ENCODE data around the gene GORASP1. TPM values are rescaled to one million over a fixed set of nuclear protein-coding genes. Genes with fewer than 3 reads are reported as not detected.

Gene GORASP1
- total and polyA plus RNA-seq, 10 donors, result 20.6 to 74.5 (median 62.2) TPM

GRCh38 chr3:39068556-39068955, 38.9 kb downstream of the GORASP1 start:
- Histone ChIP-seq H3K9me3 (no peaks in the 10 kb centered on the region), H3K4me3 (no peak overlapping the region), H3K27ac (no peak overlapping the region), H3K4me1 (peaks cover 0 to 9% (median 0%) of the 10 kb centered on the region in 6 donors), H3K36me3 (peaks cover 2 to 100% (median 70%) of the 10 kb centered on the region in 6 donors), H3K27me3 (replicated peaks in 1 of 7) (no peaks in the 10 kb centered on the region)
- 65 to 97% (median 95%) methylated on average over 3 of the region's 3 CpGs for WGBS, 5 donors
- DNase-seq, result no peak
- intact Hi-C loops (cut with DNase I; ENCODE audit: low total_unique reads), result no loop called here
- TF ChIP-seq, protein P1, sequence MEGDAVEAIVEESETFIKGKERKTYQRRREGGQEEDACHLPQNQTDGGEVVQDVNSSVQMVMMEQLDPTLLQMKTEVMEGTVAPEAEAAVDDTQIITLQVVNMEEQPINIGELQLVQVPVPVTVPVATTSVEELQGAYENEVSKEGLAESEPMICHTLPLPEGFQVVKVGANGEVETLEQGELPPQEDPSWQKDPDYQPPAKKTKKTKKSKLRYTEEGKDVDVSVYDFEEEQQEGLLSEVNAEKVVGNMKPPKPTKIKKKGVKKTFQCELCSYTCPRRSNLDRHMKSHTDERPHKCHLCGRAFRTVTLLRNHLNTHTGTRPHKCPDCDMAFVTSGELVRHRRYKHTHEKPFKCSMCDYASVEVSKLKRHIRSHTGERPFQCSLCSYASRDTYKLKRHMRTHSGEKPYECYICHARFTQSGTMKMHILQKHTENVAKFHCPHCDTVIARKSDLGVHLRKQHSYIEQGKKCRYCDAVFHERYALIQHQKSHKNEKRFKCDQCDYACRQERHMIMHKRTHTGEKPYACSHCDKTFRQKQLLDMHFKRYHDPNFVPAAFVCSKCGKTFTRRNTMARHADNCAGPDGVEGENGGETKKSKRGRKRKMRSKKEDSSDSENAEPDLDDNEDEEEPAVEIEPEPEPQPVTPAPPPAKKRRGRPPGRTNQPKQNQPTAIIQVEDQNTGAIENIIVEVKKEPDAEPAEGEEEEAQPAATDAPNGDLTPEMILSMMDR (IDR thresholded peaks at IDR 0.05 in 8 of 11, conservative IDR thresholded peaks at IDR 0.05 in 3 of 11), result no peak

GRCh38 chr3:39067286-39067685, 40.1 kb downstream of the GORASP1 start:
- 69 to 97% (median 84%) methylated on average over 1 of the region's 1 CpG for WGBS, 5 donors

GRCh38 chr3:39065197-39065596, 42.2 kb downstream of the GORASP1 start:
- TF ChIP-seq, protein P1 (IDR thresholded peaks at IDR 0.05 in 8 of 11, conservative IDR thresholded peaks at IDR 0.05 in 3 of 11), result peak in 5 of 11 experiments; percentile 10 to 47 (median 26)
- TF ChIP-seq POLR2A (IDR thresholded peaks at IDR 0.05), result no peak
- H3K4me3 ChIP-seq, result no peak overlapping the region
- peaks cover 0 to 9% (median 0%) of the 10 kb centered on the region in 6 donors for H3K4me1 ChIP-seq
- WGBS, 5 donors, result 4 to 20% (median 15%) methylated on average over 1 of the region's 1 CpG
- H3K36me3 ChIP-seq, result peaks cover 0 to 76% (median 40%) of the 10 kb centered on the region in 6 donors
- no peak for DNase-seq
- peak overlapping the region in 1 of 8 donors; percentile 13 for H3K27ac ChIP-seq
- intact Hi-C loops (cut with DNase I; ENCODE audit: low total_unique reads), result no loop called here
- H3K27me3 ChIP-seq (replicated peaks in 1 of 7), result no peaks in the 10 kb centered on the region
- H3K9me3 ChIP-seq, result peaks cover 0 to 7% (median 0%) of the 10 kb centered on the region in 8 donors

More at GRCh38 chr3:39067286-39067685, 40.1 kb downstream of the GORASP1 start:
- Histone ChIP-seq H3K4me3 (no peak overlapping the region), H3K9me3 (no peaks in the 10 kb centered on the region), H3K27ac (no peak overlapping the region), H3K27me3 (replicated peaks in 1 of 7) (no peaks in the 10 kb centered on the region), H3K36me3 (peaks cover 0 to 96% (median 58%) of the 10 kb centered on the region in 6 donors), H3K4me1 (peaks cover 0 to 9% (median 0%) of the 10 kb centered on the region in 6 donors)
- DNase-seq, result no peak
- TF ChIP-seq POLR2AphosphoS5 (IDR thresholded peaks at IDR 0.05), result no peak
- TF ChIP-seq, protein P1 (IDR thresholded peaks at IDR 0.05 in 8 of 11, conservative IDR thresholded peaks at IDR 0.05 in 3 of 11), result no peak
- TF ChIP-seq POLR2A (IDR thresholded peaks at IDR 0.05), result no peak
- intact Hi-C loops (cut with DNase I; ENCODE audit: low total_unique reads), result no loop called here

GRCh38 chr3:39064646-39065045, 42.8 kb downstream of the GORASP1 start:
- peaks cover 0 to 7% (median 0%) of the 10 kb centered on the region in 8 donors for H3K9me3 ChIP-seq
- 95 to 100% (median 97%) methylated on average over 1 of the region's 1 CpG for WGBS, 5 donors
- peaks cover 0 to 71% (median 35%) of the 10 kb centered on the region in 6 donors for H3K36me3 ChIP-seq
- TF ChIP-seq POLR2AphosphoS5 (IDR thresholded peaks at IDR 0.05), result no peak
- TF ChIP-seq POLR2A (IDR thresholded peaks at IDR 0.05), result no peak
- TF ChIP-seq, protein P1 (IDR thresholded peaks at IDR 0.05 in 8 of 11, conservative IDR thresholded peaks at IDR 0.05 in 3 of 11), result no peak
- peak overlapping the region in 1 of 8 donors; percentile 13 for H3K27ac ChIP-seq
- peaks cover 0 to 12% (median 1%) of the 10 kb centered on the region in 6 donors for H3K4me1 ChIP-seq
- intact Hi-C loops (cut with DNase I; ENCODE audit: low total_unique reads), result no loop called here
- DNase-seq, result no peak
- H3K4me3 ChIP-seq, result no peak overlapping the region
- no peaks in the 10 kb centered on the region for H3K27me3 ChIP-seq (replicated peaks in 1 of 7)

All from spleen (tissue), 11 donors.